Superior temporal gyrus (tissue), 1 donor: ENCODE measurements around the gene SIAH2.

ENCODE experiments used
- DNase-seq: peaks from one replicate; pipeline ENCODE4 v3.0.0-alpha.2; 2016; ENCODE audit errors: extremely low spot score

The SIAH2 gene

GRCh38 chr3:150773616-150774192, 10.7 kb upstream of the SIAH2 start:
- DNase-seq = no peak

- DNase-seq = no peak
Measured at GRCh38 chr3:150771600-150771999, 8.6 kb upstream of the SIAH2 start.

- no peak for DNase-seq
Measured at GRCh38 chr3:150770681-150771080, 7.7 kb upstream of the SIAH2 start.

- DNase-seq = no peak
Measured at GRCh38 chr3:150766742-150767141, 3.8 kb upstream of the SIAH2 start.

GRCh38 chr3:150765949-150766720, 3.2 kb upstream of the SIAH2 start:
- DNase-seq = no peak

GRCh38 chr3:150764967-150765366, 2.0 kb upstream of the SIAH2 start:
- no peak for DNase-seq

- no peak for DNase-seq
Measured at GRCh38 chr3:150764566-150764965, 1.6 kb upstream of the SIAH2 start.

GRCh38 chr3:150763841-150764483, 993 bp upstream of the SIAH2 start:
- peak; percentile 81 for DNase-seq

- DNase-seq = no peak
Measured at GRCh38 chr3:150762662-150763121, 277 bp downstream of the SIAH2 start.

GRCh38 chr3:150761831-150762661, 923 bp downstream of the SIAH2 start:
- DNase-seq = peak; percentile 66

GRCh38 chr3:150760431-150761200, 2.4 kb downstream of the SIAH2 start:
- DNase-seq = peak; percentile 33

- no peak for DNase-seq
Measured at GRCh38 chr3:150759947-150760346, 3.0 kb downstream of the SIAH2 start.

GRCh38 chr3:150759319-150759718, 3.6 kb downstream of the SIAH2 start:
- no peak for DNase-seq

- no peak for DNase-seq
Measured at GRCh38 chr3:150757768-150758167, 5.2 kb downstream of the SIAH2 start.

GRCh38 chr3:150757364-150757763, 5.6 kb downstream of the SIAH2 start:
- DNase-seq = no peak

- DNase-seq = no peak
Measured at GRCh38 chr3:150756491-150757059, 6.4 kb downstream of the SIAH2 start.

GRCh38 chr3:150755902-150756301, 7.1 kb downstream of the SIAH2 start:
- DNase-seq = no peak

GRCh38 chr3:150754896-150755295, 8.1 kb downstream of the SIAH2 start:
- DNase-seq = no peak

GRCh38 chr3:150751781-150752263, 11.1 kb downstream of the SIAH2 start:
- no peak for DNase-seq

GRCh38 chr3:150749255-150749654, 13.7 kb downstream of the SIAH2 start:
- no peak for DNase-seq

GRCh38 chr3:150748684-150749047, 14.3 kb downstream of the SIAH2 start:
- DNase-seq = no peak
